Colon (tissue), 2 donors: ENCODE data around the gene POU2F3.
"Not testable (repeated sequence)": the region's sequence is repeated elsewhere in the genome, so short reads cannot be mapped to it uniquely, and the experiment has no call there.

Source experiments
- FAIRE-seq: peaks from 2 replicates; lab custom pipeline; 2012; peaks lifted over from hg19 to GRCh38; lab: Jason Lieb, UNC
- donor health status: control.
- donor health status: control.

The POU2F3 gene

DNA sequence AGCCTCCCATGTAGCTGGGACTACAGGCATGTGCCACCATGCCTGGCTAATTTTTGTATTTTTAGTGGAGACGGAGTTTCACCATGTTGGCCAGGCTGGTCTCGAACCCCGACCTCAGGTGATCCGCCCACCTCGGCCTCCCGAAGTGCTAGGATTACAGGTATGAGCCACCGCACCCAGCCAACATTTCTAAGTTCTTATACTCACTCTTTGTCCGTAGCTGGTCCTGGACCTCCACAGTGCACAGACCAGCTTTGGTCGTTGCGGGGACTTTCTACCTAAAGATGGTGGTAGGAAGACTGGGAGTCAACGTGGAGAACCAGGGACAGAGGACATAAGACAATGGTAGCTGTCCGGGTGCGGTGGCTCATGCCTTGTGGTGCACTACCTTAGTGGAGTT, 13.4 kb downstream of the POU2F3 start:
- FAIRE-seq = not testable (repeated sequence)

DNA sequence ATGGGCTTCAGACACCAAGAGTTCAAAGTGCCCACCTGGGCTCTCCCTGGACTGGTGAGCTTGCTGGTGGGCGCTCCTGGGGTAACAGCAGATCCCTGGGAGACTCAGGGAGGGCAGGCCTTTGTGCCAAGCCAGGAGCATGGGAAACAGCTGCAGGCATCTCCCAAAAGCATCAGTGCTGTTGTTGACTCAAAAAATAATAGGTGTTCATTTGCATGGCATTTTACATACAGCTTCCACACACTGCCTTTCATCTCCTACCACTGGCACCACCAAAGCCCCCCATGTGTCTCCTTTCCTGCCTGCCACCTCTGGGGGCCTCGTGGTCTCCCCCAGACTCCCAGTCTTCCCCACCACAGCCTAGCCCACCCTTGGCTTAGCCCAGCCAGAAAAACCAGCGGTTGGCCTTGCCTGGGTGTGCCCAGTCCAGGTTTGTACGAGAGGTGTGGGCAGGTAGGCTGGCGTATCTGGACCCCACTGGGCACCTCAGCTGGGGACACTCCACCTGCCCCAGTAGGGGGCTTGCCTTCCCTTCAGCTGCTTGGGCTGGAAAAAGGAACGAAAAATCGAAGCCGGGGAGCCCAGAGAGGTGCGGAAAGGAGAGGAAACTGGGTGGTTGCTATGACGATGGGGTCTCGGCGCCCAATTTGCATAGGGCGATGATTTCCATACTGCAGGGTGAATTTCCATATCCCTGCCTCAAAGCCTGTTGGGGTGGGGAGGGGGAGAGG, 15.0 kb downstream of the POU2F3 start:
- FAIRE-seq = no peak

DNA sequence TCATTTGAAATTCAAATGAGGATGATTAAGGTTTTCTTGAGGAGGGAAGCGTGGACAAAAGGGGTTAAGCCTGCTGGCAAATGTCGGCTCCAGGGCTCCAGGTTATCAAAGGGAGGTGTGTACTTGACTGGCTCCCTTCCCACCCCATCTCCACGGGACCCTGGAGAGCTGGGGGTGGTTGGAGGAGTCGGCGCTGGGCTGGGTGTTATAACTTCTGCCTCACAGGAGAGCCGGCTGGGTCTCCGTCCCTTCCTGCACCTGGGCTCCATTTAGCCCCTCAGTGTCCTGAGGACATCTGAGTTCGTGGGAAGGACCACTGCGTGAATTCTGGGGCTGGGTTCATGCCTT, 15.6 kb downstream of the POU2F3 start:
- no peak for FAIRE-seq

DNA sequence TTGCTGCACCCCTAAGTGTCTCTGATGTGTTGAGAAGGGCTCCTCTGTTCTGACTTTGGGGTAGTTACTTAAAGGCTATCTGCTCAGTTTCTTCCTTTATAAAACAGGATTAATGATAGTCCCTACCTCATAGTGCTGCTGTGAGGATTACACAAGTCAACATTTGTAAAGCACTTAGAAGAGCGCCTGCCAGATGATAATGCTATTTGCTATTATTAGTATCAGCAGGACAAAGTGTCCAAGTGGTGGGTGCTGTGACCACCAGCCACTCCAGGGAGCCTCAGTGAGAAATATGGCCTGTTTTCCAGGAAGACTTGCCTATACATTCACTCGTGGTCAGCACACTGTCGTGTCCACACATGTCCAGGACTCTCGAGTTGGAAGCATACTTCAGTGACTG, 16.2 kb downstream of the POU2F3 start:
- FAIRE-seq = no peak

DNA sequence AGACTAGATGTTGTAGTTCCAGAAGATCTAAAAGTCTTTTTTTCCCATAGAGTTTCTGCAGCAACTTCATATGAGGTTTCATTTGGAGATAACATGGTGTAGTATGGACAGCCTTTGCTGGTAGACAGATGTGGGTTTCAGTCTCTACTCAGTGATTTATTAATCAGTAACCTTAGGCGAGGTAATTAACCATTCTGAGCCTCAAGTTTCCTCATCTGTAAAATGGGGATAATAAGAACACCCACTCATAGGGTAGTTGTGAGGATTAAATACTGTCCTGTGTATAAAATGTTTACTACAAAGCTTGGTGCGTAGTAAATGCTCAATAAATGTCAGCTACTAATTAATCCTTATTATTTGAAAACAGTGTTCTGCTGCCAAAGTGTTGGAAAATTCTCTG, 16.8 kb downstream of the POU2F3 start:
- FAIRE-seq = no peak

- no peak for FAIRE-seq
Measured at GRCh38 chr11:120257346-120257745, 17.4 kb downstream of the POU2F3 start.

GRCh38 chr11:120258661-120259060, 18.7 kb downstream of the POU2F3 start:
- FAIRE-seq = no peak

DNA sequence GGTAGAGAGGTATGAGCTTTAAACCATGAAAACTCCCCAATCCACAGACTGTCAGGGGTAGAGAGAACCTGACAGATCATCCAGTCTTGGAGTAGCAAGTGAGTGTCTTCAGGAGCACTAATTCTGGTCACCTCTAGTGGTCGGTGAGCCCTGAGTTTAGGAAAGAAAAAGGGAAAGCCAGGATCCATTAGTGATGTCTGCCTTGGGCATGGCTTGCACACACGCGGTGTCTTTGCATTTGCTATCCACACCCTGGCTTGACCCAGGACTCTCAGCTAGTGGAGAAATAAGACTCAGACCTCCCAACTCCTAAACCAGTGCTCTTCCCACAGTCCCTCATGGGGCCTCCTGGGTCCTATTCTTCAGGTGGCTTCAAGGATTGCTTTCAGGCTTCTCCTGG, 19.3 kb downstream of the POU2F3 start:
- no peak for FAIRE-seq

GRCh38 chr11:120259988-120260565, 20.1 kb downstream of the POU2F3 start:
- FAIRE-seq = no peak

DNA sequence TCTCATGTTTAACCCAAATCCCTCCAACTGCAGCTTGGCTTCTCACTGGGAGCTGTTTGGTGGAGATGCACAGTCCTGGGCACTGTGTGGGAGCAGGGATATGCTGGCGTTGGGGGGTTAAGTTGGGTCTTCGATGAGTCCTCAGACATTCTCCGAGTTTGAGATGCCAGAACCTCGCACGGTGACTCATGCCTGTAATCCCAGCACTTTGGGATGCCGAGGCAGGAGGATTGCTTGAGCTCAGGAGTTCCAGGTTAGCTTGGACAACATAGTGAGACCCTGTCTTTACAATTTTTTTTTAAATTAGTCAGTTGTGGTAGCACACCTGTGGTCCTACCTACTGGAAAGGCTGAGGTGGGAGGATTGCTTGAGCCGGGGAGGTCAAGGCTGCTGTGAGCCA, 20.7 kb downstream of the POU2F3 start:
- FAIRE-seq = no peak

DNA sequence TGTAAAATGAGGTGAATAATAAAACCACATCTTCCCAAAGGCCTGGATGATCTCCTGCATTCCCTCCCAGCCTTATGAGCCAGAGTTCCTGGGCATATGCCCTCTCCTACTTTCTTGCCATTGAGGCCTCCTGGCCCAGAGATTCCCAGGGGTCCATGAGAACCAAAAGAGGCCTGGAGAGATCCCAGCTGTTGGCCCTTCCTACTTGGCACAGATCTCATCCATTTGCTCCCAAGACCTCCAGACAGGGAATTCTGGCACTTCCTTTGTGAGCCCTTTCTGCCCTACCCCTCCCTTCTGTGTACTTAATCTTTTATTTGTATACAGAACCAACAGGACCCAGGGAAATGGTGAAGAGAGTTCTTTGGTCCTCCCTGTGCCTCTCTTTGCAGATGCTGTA, 21.4 kb downstream of the POU2F3 start:
- no peak for FAIRE-seq

DNA sequence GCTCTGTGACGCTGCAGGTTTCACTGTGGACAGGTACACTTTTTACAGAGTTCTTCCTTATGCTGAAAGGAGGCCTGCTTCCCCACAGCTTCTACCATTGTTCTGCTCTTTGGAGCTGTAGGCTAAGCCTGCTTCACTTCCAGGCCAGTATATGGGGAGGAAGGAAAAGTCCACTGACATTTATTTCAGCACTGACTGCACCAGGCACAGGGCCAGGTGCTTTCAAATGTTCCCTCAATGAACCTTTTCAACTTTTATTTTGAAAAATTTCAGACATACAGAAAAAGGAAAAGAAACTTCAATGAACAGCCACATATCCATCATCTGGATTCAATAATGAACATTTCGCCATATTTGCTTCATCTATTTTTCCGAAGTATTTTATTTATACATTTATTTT, 22.0 kb downstream of the POU2F3 start:
- FAIRE-seq = no peak

DNA sequence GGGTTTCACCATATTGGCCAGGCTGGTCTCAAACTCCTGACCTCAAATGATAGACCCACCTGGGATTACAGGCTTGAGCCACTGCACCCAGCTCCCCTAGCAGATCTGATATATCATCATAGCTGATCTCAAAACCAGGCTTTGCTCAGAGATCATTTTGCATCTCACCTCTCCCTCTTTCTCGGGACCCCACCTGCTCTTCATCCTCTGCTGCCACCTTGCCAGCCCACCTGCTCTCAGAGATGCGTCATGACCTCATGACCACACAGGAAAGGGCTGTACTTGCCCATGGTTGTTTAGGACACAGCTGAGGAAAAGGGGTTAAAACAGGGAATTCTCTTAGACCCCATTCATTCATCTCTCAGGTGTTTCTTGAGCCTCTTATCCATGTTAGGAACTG, 27.4 kb downstream of the POU2F3 start:
- FAIRE-seq = no peak

DNA sequence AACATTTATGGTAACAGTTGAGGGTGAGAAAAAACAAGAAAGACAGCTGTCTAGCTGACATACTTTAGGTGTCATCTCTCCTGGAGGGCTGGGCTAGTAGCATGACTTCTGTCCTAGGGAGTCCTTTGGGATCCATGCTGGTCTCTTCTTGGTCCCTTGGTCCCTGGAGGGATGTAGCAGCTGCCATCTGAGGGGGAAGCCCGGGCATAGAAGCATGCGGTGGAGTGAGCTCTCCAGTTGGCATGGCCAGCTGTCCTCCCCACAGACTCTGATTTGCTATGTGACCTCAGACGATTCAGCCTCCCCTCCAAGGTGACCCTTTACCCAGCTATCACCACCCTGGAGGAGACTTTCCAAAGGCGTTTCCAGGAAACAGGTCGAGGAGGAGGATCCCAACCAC, 28.7 kb downstream of the POU2F3 start:
- no peak for FAIRE-seq

DNA sequence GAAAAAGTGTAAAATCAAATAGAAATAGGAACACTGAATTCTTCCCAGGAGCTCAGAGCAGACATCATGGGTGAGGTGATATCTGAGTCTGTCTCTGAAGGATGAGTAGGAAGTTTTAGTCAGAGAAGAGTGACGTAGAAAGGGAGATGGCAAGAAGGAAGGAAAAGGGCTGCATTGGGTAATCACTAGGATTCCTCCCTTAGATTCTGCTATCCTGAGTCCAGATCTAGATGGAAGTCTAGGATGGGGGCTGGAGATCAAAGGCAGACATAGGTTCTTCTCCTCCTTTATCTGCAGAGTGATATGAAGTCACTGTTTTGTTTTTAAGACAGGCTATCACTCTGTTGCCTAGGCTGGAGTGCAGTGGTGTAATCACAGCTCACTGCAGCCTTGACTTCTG, 30.4 kb downstream of the POU2F3 start:
- no peak for FAIRE-seq

DNA sequence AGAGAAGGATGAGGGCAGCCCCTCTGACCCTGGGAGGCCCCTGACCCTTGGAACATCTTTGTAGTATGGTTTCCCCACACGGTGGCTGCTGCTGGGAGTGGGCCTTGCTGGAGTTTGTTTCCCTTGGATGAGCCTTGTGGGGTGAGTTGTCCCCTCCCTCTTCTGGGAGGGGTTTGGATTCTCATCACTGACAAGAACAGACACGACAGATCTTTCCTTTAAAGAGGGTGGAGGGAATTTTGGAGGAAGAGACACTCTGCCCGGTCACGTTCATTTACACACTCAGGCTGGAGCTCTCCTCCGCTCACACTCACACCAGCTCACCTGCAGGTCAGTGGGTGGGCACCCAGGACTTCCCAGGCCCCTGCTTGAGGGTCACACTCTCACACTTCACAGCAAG, 31.7 kb downstream of the POU2F3 start:
- no peak for FAIRE-seq

DNA sequence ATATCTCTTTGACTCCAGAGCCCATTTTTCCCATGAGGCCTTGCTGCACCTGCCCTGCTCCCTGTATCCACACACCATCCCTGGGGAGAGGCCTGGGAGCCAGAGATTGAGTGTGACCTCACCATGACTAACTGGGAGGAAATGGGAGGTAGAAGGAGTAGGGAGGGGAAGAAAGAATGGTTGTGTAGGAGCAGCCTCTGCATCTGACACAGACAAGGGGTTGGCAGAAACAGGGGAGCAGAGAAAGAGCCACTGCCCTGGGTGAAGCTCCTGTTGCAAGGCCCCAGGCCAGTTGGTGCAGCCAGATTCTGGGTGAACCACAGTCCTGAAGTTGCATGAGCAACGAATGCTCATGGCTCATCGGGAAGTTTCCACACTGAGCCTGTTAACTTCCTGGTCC, 32.4 kb downstream of the POU2F3 start:
- FAIRE-seq = no peak

DNA sequence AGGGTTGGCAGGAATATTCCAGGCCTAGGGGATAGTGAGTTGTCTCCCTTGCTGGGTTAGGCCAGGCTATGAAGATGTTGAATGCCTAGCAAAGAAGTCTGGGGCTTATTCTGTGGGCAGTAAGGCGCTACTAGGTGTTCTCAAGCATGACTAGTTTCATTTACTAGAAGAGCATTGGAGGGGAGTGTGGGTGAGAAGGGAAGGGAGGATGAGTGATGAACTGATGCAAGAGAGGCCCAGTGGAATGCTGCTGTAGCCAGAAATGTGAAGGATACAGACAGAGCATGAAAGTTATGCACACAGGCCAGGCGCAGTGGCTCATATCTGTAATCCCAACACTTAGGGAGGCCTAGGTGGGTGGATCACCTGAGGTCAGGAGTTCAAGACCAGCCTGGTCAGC, 33.5 kb downstream of the POU2F3 start:
- no peak for FAIRE-seq

- FAIRE-seq = not testable (repeated sequence)
Measured at GRCh38 chr11:120273956-120274355, 34.0 kb downstream of the POU2F3 start.

- no peak for FAIRE-seq
Measured at GRCh38 chr11:120279502-120279901, 39.6 kb downstream of the POU2F3 start.

DNA sequence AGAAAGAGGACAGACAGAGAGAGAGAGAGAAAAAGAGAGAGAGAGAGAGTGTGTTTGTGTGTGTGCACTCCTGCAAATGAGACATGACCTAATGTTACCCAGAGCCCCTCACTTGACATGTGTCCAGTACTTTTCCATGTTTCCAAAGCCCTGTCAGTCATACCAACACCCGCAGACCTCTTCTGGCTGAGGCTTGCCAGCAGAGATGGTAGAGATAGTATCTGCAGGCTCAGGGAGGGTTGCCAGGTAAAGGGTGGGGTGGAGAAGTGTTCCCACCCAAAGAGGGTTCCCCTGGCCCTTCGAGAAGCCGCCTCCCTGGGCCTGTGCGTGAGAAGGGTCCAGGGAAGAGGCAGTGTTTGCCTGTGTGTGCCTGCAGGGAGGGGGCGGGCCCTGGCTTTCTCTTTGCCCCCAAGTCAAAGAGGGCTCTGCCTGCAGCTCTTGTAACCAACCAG, 40.7 kb downstream of the POU2F3 start:
- no peak for FAIRE-seq

GRCh38 chr11:120281143-120281795, 41.3 kb downstream of the POU2F3 start:
- FAIRE-seq = no peak

GRCh38 chr11:120283124-120283523, 43.2 kb downstream of the POU2F3 start:
- no peak for FAIRE-seq

DNA sequence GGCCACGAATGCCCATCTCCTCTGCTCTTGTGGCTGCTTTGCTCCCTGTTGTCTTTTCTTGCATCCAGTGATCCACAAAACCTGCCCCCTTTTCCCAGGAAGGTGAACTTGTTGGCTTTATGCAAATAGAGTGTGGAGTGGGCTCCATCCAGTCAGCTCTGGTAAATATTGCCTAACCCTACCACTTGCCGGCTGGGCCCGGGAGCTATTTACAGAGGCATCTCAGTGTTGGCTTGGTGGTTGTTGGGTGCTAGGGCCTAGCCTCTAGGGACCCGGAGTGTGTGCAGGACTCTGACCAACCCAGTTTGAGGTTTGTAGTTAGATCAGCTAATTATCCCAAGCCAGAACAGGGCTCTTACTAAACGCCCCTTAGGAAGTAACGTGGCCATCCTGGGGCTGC, 44.3 kb downstream of the POU2F3 start:
- FAIRE-seq = no peak
